ENCODE data around the gene FYN. TPM values are rescaled to one million over a fixed set of nuclear protein-coding genes. Genes with fewer than 3 reads are reported as not detected.

The FYN gene
- total RNA-seq, 2 donors from 2014 or later: 273 to 443 TPM

DNA sequence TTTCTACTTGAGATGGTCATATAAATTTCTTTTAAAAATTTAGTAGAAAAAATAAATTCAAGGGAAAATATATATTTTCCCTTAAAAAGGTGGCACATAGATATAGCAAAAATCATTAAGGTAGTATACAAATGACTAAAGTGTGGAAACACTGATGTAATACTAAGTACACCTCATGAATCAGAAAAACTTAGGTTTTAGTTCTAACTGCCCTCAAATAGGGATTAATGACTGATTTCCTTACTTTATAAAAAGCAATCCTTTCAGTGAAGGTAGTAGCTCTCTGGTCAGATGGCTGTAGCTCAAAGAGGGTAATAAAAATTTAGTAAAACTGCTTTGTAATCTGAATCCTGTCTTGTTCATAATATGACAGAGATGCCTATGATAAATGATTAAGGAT, 63.5 kb downstream of the FYN start:
- Mint-ChIP-seq H3K36me3 (peaks cover 12% of the 10 kb centered on the region), H3K27me3 (no peaks in the 10 kb centered on the region), H3K9me3 (no peaks in the 10 kb centered on the region), H3K4me1 (ENCODE audit: low read depth in 2 of 2) (peaks cover 70 to 80% of the 10 kb centered on the region in 2 donors), H3K27ac (peak overlapping the region; percentile 95 to 97), H3K4me3 (peak overlapping the region; percentile 69)
- DNase-seq (ENCODE audit: low spot score) (no peak), ATAC-seq (no peak)

DNA sequence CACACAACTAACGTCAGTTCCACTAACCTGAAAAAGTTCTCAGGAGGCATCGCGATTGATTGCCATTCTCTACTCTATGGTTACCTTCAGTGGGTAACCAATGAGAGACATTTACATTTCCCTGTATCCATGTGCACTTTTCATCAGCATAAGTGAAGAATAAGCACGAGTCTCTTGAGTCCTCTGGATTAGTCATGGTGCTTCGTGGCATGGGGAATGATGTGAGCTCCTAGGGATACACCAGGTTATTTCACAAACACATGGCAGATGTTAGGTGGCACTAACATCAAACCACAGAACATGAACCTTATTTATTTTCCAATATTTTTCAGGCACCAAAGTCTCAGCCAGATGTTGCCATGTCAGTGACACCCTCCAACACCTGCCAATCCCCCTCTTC, 64.0 kb downstream of the FYN start:
- ATAC-seq (no peak), DNase-seq (ENCODE audit: low spot score) (no peak)
- Mint-ChIP-seq H3K27me3 (no peaks in the 10 kb centered on the region), H3K4me1 (ENCODE audit: low read depth in 2 of 2) (peaks cover 75 to 85% of the 10 kb centered on the region in 2 donors), H3K36me3 (peaks cover 12% of the 10 kb centered on the region), H3K9me3 (no peaks in the 10 kb centered on the region), H3K27ac (peak overlapping the region; percentile 95 to 97), H3K4me3 (no peak overlapping the region)

DNA sequence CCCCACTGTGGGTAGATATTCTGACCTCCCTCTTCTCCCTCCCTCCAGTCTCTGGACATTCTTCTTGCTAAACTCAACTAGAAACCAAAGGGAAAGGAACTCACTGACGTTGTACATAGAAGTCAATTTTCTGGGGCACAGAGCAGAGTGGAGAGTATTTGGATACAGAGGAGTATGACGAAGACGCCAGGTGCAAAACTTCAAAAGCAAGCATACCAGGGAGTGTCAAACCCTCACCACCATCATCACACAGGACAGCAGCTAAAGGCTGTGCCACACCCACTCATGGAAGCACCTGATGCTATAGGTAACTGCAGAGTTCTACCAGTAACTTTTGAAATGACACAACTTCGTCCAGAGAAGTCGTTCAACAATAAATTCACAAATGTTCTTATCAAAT, 64.8 kb downstream of the FYN start:
- Mint-ChIP-seq H3K4me3 (no peak overlapping the region), H3K36me3 (peaks cover 7% of the 10 kb centered on the region), H3K27me3 (no peaks in the 10 kb centered on the region), H3K27ac (peak overlapping the region; percentile 96 to 97), H3K4me1 (ENCODE audit: low read depth in 2 of 2) (peaks cover 73 to 86% of the 10 kb centered on the region in 2 donors), H3K9me3 (no peaks in the 10 kb centered on the region)
- ATAC-seq (no peak), DNase-seq (ENCODE audit: low spot score) (no peak)

DNA sequence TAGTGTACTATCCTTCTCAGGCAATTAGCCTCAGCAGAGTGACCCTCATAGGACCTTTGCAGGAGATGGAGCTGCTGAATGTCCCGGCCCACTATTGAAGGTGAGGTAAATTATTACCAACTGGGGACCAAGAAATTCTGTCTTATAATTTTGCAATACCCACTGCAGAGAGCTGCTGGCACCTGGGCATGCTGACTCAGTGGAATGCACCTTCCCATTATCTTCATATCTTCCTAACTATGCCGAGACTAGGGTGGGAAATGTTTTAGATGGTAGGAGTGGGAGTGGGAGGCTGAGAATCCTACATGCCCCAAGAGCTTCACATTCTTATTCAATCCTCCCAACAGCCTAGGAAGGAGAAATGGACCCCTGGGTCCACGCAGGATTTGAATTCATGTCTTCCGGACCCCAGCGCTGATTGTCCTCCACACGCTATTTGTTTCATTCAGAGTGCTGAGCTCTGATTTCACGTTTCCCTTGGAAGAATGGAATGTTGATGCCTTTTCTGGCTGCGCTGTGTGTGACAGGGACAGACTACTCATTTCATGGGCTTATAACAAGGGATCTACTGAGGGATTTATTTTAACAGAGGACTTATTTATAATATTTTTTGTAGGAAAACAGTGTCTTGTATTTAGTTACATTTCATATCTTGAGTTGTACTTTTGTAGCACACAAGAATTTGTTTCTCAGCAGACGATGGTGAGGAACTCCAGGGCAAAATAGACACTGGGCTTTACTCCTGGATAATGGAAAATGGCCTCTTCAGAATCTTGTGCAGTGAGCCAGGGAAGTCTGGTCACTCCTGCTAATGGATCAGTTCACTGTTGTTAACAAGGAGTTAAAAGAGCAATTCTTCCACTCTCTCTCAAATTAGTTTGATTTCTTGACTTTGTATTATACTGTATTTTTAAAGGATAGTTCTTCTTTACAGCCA, 66.4 kb downstream of the FYN start:
- Mint-ChIP-seq H3K4me3 (peak overlapping the region; percentile 86), H3K9me3 (no peaks in the 10 kb centered on the region), H3K36me3 (peaks cover 5% of the 10 kb centered on the region), H3K27ac (peak overlapping the region; percentile 96 to 97), H3K27me3 (no peaks in the 10 kb centered on the region), H3K4me1 (ENCODE audit: low read depth in 2 of 2) (peaks cover 77 to 84% of the 10 kb centered on the region in 2 donors)
- DNase-seq (ENCODE audit: low spot score) (no peak), ATAC-seq (no peak)

DNA sequence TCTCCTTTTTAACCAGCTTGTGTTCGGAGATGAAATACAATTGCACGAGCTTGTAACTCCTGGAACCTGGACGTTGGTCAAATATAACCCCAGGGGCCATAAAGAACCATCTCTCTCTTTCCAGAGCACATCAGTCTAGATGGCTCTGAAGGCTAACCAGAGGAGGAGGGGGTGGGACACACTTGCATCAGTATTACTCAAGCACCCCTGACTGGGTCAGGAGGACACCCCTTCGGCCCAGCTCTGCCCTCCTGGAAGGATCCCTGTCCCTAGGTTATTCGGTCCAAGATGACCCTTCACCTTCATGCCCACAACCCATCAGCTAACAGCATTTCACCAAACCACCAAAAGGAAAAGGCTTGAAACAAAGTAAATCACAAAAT, 67.1 kb downstream of the FYN start:
- Mint-ChIP-seq H3K4me1 (ENCODE audit: low read depth in 2 of 2) (peaks cover 74 to 81% of the 10 kb centered on the region in 2 donors), H3K36me3 (peaks cover 5% of the 10 kb centered on the region), H3K27ac (peak overlapping the region; percentile 96 to 97), H3K4me3 (peak overlapping the region; percentile 86), H3K9me3 (no peaks in the 10 kb centered on the region), H3K27me3 (no peaks in the 10 kb centered on the region)
- DNase-seq (ENCODE audit: low spot score) (no peak), ATAC-seq (no peak)

DNA sequence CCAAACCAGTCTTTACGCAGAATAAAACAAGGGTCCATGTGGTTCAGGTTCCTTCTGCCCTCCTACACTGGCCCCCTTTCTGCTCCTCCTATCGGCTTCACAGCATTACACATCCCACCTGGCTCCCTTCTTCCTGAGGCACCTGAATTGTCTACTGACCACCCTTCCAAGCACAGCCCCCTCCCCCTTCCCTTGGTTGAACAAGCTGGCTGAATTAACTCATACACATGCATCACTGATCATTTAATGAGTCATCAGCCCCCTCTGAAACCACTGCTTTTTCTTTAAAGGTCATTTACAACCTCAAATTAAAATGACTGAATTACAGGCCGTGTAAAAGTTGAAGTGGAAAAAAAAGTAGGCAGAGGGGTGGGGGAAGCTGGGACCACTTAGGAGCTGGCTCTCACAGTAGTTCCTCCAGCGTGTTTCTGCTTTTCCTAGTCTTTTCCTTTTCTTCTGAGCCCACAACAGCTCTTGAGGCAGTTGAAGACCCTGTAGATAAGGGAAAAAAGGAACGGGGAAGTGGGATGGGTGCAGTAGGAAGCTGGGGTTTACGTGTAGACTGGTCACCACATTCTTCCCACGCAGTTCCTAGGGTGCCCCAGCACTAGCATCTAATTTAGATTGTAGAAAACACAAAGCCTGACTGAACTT, 67.6 kb downstream of the FYN start:
- no peaks in the 10 kb centered on the region for H3K9me3 Mint-ChIP-seq
- peak overlapping the region; percentile 86 for H3K4me3 Mint-ChIP-seq
- H3K4me1 Mint-ChIP-seq (ENCODE audit: low read depth in 2 of 2): peaks cover 74 to 81% of the 10 kb centered on the region in 2 donors
- DNase-seq (ENCODE audit: low spot score) (peak; percentile 75), ATAC-seq (peak; percentile 57 to 73)
- peak overlapping the region; percentile 96 to 97 for H3K27ac Mint-ChIP-seq
- peaks cover 5% of the 10 kb centered on the region for H3K36me3 Mint-ChIP-seq
- no peaks in the 10 kb centered on the region for H3K27me3 Mint-ChIP-seq

DNA sequence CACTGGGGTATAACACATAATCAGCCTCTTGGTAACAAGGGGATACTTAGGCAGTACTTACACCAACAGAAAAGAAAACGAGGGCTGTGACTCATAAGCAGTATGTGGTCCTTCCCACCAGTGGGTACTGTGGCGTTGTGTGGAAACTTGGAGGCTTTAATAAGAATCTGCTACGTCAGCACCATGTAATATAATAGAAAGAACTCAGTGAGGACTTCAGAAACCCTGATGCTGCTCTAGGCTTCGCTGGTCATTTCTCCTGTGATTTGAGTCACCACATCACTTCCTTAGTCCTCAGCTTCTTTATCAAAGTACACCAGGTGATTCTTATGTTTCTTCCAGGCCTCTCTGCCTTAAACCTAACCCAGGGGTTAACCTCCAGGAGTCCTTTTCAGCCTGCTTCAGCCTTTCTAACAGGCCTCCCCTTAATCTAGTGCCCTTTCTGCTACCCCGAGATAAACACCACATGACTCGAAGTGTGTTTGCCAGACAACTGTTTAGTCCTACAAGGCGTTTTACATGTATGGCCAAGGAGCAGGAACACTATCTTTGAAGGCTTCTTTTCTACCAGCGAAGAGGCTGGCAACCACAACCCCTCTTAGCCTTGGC, 68.5 kb downstream of the FYN start:
- Mint-ChIP-seq H3K27ac (peak overlapping the region; percentile 96 to 97), H3K4me1 (ENCODE audit: low read depth in 2 of 2) (peaks cover 73 to 81% of the 10 kb centered on the region in 2 donors), H3K36me3 (peaks cover 5% of the 10 kb centered on the region), H3K9me3 (no peaks in the 10 kb centered on the region), H3K27me3 (no peaks in the 10 kb centered on the region), H3K4me3 (peak overlapping the region; percentile 86)
- ATAC-seq (peak; percentile 89 to 91), DNase-seq (ENCODE audit: low spot score) (peak; percentile 87)

DNA sequence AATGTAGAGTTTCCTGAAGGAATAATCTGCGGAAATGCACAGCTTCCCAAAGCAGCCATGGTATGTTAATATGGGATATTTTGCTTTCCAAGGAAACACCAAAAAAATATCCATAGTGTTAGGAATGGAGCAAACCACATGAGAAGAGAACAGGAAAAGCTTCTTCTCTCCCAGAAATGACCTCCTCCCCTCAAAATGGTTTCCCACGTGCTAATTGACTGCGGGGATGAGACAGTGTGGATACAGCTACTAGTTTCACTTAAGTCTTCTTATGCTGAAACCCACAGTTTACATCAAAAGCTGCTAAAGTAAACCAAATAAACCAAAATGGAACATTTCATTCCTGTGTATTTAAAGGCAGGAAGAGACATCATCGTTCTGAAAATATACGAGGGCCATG, 69.4 kb downstream of the FYN start:
- Mint-ChIP-seq H3K36me3 (peaks cover 5% of the 10 kb centered on the region), H3K9me3 (no peaks in the 10 kb centered on the region), H3K4me3 (peak overlapping the region; percentile 86), H3K27ac (peak overlapping the region; percentile 96 to 97), H3K4me1 (ENCODE audit: low read depth in 2 of 2) (peaks cover 81 to 87% of the 10 kb centered on the region in 2 donors), H3K27me3 (no peaks in the 10 kb centered on the region)
- DNase-seq (ENCODE audit: low spot score) (no peak), ATAC-seq (peak in 1 of 2 donors; percentile 18)

DNA sequence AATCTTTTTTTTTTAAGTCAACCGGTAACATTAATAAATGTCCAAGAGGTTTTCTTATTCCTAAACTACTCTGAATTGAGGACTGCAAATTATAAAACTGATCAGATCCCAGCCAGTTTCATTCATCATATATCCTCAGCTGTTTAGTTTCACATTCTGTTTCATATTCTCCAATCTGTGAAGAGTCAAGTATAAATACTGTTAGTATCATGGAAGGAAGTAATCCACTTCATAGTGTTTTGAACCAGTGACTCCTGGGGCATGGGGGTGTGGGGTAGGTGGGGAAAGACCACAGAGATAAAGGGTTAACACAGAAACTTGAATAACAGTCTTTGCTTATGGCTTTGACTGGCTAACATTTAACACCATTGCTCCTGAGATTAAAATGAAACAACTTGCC, 69.9 kb downstream of the FYN start:
- ATAC-seq: peak; percentile 50 to 68
- no peak for DNase-seq (ENCODE audit: low spot score)
- H3K4me3 Mint-ChIP-seq: peak overlapping the region; percentile 86
- H3K4me1 Mint-ChIP-seq (ENCODE audit: low read depth in 2 of 2): peaks cover 83 to 90% of the 10 kb centered on the region in 2 donors
- peaks cover 5% of the 10 kb centered on the region for H3K36me3 Mint-ChIP-seq
- H3K27me3 Mint-ChIP-seq: no peaks in the 10 kb centered on the region
- H3K9me3 Mint-ChIP-seq: no peaks in the 10 kb centered on the region
- peak overlapping the region; percentile 96 to 97 for H3K27ac Mint-ChIP-seq

DNA sequence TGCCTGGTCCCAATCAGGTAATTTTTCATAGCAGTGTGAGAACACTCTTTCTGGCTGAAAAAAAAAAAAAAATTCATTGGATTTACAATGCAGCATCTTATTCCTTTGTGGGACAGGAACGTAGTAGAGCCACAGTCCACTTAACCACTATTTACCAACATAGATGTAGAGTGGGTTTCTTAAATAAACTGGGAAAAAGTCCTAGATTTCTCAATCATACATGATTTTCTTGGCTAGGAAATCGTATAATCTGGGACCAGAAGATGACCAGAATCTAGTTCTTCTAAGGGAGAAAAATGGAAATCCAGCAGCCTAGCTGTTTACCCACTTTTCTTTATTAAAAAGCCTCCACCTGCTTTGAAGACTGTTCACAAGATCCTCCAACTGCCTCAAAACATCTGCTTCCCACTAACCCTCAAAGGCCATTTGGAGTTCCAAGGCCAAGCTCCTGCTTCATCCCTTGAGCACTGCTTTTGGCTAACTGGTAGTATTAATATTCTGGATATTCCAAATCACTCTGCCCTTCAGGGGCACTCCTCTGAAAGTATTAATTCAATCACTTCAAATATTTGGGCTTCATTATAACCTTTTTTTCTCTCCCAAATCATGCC, 70.4 kb downstream of the FYN start:
- ATAC-seq: no peak
- no peak for DNase-seq (ENCODE audit: low spot score)
- H3K4me3 Mint-ChIP-seq: peak overlapping the region; percentile 86
- H3K4me1 Mint-ChIP-seq (ENCODE audit: low read depth in 2 of 2): peaks cover 80 to 85% of the 10 kb centered on the region in 2 donors
- no peaks in the 10 kb centered on the region for H3K27me3 Mint-ChIP-seq
- peaks cover 5% of the 10 kb centered on the region for H3K36me3 Mint-ChIP-seq
- peak overlapping the region; percentile 96 to 97 for H3K27ac Mint-ChIP-seq
- no peaks in the 10 kb centered on the region for H3K9me3 Mint-ChIP-seq

DNA sequence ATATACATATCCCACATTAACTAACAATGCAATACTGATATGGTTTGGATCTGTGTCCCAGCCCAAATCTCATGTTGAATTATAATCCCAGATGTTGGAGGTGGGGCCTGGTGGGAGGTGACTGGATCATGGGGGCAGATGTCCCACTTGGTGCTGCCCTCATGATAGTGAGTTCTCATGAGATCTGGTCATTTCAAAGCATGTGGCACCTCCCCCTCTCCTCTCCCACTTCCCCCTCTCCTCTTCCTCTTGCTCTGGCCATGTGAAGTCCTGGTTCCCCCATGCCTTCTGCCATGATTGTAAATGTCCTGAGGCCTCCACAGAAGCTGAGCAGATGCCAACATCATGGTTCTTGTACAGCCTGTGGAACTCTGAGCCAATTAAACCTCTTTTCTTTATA, 71.2 kb downstream of the FYN start:
- Mint-ChIP-seq H3K36me3 (peaks cover 5% of the 10 kb centered on the region), H3K9me3 (no peaks in the 10 kb centered on the region), H3K4me3 (peak overlapping the region; percentile 34), H3K27me3 (no peaks in the 10 kb centered on the region), H3K27ac (peak overlapping the region; percentile 96 to 97), H3K4me1 (ENCODE audit: low read depth in 2 of 2) (peaks cover 77 to 80% of the 10 kb centered on the region in 2 donors)
- no peak for DNase-seq (ENCODE audit: low spot score)
- no peak for ATAC-seq

DNA sequence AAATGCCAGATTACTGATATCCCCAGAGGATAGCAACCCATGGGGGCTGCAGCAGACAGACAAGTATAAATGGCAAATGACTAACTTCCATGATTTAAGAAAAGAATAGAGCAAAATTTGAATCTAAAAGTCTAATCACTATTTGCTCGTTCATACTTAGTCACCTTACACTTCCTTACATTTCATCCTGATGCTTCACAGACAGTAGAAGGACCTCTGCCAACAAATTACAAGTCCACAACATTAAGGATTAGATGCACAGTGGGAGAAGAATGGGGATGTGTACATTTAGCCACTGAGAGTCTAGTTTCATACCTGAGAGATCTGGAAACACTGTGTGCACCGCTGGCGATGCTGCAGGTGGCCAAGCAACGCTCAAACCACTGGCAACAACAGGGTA, 72.4 kb downstream of the FYN start:
- peaks cover 5% of the 10 kb centered on the region for H3K36me3 Mint-ChIP-seq
- peaks cover 72 to 80% of the 10 kb centered on the region in 2 donors for H3K4me1 Mint-ChIP-seq (ENCODE audit: low read depth in 2 of 2)
- no peak for DNase-seq (ENCODE audit: low spot score)
- H3K4me3 Mint-ChIP-seq: peak overlapping the region; percentile 18
- H3K27ac Mint-ChIP-seq: peak overlapping the region; percentile 96 to 97
- ATAC-seq: no peak
- H3K27me3 Mint-ChIP-seq: no peaks in the 10 kb centered on the region
- H3K9me3 Mint-ChIP-seq: no peaks in the 10 kb centered on the region

DNA sequence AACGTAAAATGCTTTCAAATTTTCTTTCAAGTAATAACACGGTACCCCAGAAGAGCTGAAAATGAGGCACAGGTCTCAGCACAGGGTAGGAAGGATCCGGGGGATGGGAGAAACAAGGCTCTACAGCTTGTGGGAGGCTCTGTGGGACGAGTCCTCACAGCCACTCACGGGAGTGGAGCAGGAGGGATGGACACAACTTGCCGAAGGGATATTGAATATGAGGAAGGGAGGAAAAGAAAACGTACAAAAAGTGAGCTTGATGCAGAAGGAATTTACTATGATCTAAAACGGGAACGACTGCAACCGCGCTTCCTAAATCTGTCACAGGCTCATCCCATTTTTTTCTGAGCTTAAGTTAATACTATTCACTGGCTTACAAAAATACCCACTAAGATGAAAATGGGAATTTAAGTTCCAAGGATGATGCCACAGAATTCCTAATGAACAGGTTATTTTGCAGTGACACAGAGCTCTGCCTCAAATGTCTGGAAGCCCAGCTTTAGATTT, 72.9 kb downstream of the FYN start:
- Mint-ChIP-seq H3K4me3 (no peak overlapping the region), H3K9me3 (no peaks in the 10 kb centered on the region), H3K36me3 (peaks cover 5% of the 10 kb centered on the region), H3K27ac (peak overlapping the region; percentile 96 to 97), H3K27me3 (no peaks in the 10 kb centered on the region), H3K4me1 (ENCODE audit: low read depth in 2 of 2) (peaks cover 70 to 80% of the 10 kb centered on the region in 2 donors)
- no peak for DNase-seq (ENCODE audit: low spot score)
- no peak for ATAC-seq
